Upper lobe of left lung (tissue), 4 donors: ENCODE data around the gene KRTAP10-9.

ENCODE experiments used
- CTCF ChIP-seq, 6 experiments: fragments of 450-650 bp in 4 of 6; fragments of 200-600 bp in 2 of 6; sonication (generic) in 2 of 6; IDR thresholded peaks; one replicate each; pipeline ENCODE4 v1.5.1; 2016 to 2019; ENCODE audit warnings: antibody characterized with exemption in 6 of 6
- EP300 ChIP-seq, 4 donors: sonication (generic); formaldehyde crosslinking; IDR thresholded peaks; one replicate each; pipeline ENCODE4 v1.5.1; 2017; ENCODE audit warnings: antibody characterized with exemption in 4 of 4, control low read depth in 2 of 4
- POLR2A ChIP-seq, 4 donors: fragments of 450-650 bp; IDR thresholded peaks; one replicate each; pipeline ENCODE4 v1.5.1; 2016 to 2017; ENCODE audit warnings: antibody characterized with exemption in 4 of 4, mild to moderate bottlenecking in 2 of 4

- TF ChIP-seq CTCF (IDR thresholded peaks at IDR 0.05) = no peak
- no peak for TF ChIP-seq EP300 (IDR thresholded peaks at IDR 0.05)
- TF ChIP-seq POLR2A (IDR thresholded peaks at IDR 0.05) = no peak
Measured at GRCh38 chr21:44654576-44655175, 27.8 kb downstream of the KRTAP10-9 start, which contains the start of gene KRTAP12-4.
